PC-9 (cell line): ENCODE data around the gene NINJ2. TPM values are rescaled to one million over a fixed set of nuclear protein-coding genes. Genes with fewer than 3 reads are reported as not detected.

Experiments used
- BruUV-seq: library from RNA; stranded (reverse); fragments of 400-500 nt; replicated peaks from 2 replicates; lab custom pipeline; 2021; lab: Mats Ljungman, UMichigan
- CTCF ChIA-PET: fragments of 300-600 bp; sonication (Branson Sonifier 250); formaldehyde crosslinking; loops from one replicate; lab custom pipeline; 2022; ENCODE audit warnings: antibody characterized with exemption; lab: Charles Lee
- POLR2A ChIA-PET: fragments of 300-600 bp; sonication (Branson Sonifier 250); formaldehyde crosslinking; loops from one replicate; lab custom pipeline; 2022; ENCODE audit warnings: antibody characterized with exemption; ENCODE audit not compliant: unreplicated experiment; lab: Charles Lee
- DNase-seq, 2 experiments: peaks; one replicate each; pipeline versions ENCODE4 v3.0.0 to v3.0.0-alpha.2; 2015 to 2022; ENCODE audit warnings: mixed read lengths in 1 of 2
- H2AFZ ChIP-seq: fragments of 200-600 bp; sonication (generic); 2 replicates; pipeline ENCODE4 v1.8.1; 2017; ENCODE audit warnings: antibody characterized with exemption
- H3F3A ChIP-seq: fragments of 200-600 bp; sonication (generic); 2 replicates; pipeline ENCODE4 v1.8.1; 2017; ENCODE audit warnings: antibody characterized with exemption, mild to moderate bottlenecking, low read depth; ENCODE audit not compliant: insufficient read depth
- H3K27ac ChIP-seq: fragments of 200-600 bp; sonication (generic); 2 replicates; pipeline ENCODE4 v1.6.1; 2016; ENCODE audit warnings: mixed run types
- H3K27me3 ChIP-seq: fragments of 200-600 bp; sonication (generic); 2 replicates; pipeline ENCODE4 v1.6.1; 2016; ENCODE audit warnings: low read depth, mixed run types; ENCODE audit not compliant: insufficient read depth
- H3K36me3 ChIP-seq: fragments of 200-600 bp; sonication (generic); 2 replicates; pipeline ENCODE4 v1.6.1; 2016; ENCODE audit warnings: low read depth, mixed run types
- H3K4me1 ChIP-seq: fragments of 200-600 bp; sonication (generic); replicated peaks from 2 replicates; pipeline ENCODE4 v1.6.1; 2016; ENCODE audit warnings: mixed run types; ENCODE audit not compliant: insufficient read depth
- H3K4me2 ChIP-seq: fragments of 200-600 bp; sonication (generic); 2 replicates; pipeline ENCODE4 v1.6.1; 2017; ENCODE audit warnings: mixed run types
- H3K4me3 ChIP-seq: fragments of 200-600 bp; sonication (generic); 2 replicates; pipeline ENCODE4 v1.6.1; 2016; ENCODE audit warnings: mixed run types
- H3K79me2 ChIP-seq: fragments of 200-600 bp; sonication (generic); 2 replicates; pipeline ENCODE4 v1.6.1; 2017; ENCODE audit warnings: low read depth, mixed run types
- H3K9me2 ChIP-seq: fragments of 200-600 bp; sonication (generic); 2 replicates; pipeline ENCODE4 v1.8.1; 2017; ENCODE audit warnings: mild to moderate bottlenecking; ENCODE audit not compliant: insufficient read depth
- H3K9me3 ChIP-seq: fragments of 200-600 bp; sonication (generic); 2 replicates; pipeline ENCODE4 v1.8.1; 2016; ENCODE audit warnings: low read depth; ENCODE audit not compliant: insufficient read depth
- H4K20me1 ChIP-seq: fragments of 200-600 bp; sonication (generic); 2 replicates; pipeline ENCODE4 v1.8.1; 2017; ENCODE audit not compliant: insufficient read depth
- CTCF ChIP-seq: fragments of 200-600 bp; sonication (generic); conservative IDR thresholded peaks from 2 replicates; pipeline ENCODE4 v1.6.1; 2017; ENCODE audit warnings: mixed run types, antibody characterized with exemption, mild to moderate bottlenecking, moderate library complexity
- EZH2 ChIP-seq: fragments of 200-600 bp; sonication (generic); IDR thresholded peaks from 2 replicates; pipeline ENCODE4 v1.8.0; 2017; ENCODE audit warnings: antibody characterized with exemption, low read depth
- intact Hi-C: fragments of 100-400 bp; cut with micrococcal nuclease; formaldehyde crosslinking; loops from one replicate; pipeline ENCODE4 v1.10.0; 2022; ENCODE audit not compliant: unreplicated experiment
- total RNA-seq: library from RNA; stranded (reverse); gene quantifications from 2 replicates; pipeline ENCODE4 v1.2.3, GENCODE V29; 2021

NINJ2 gene
- total RNA-seq, 1 experiment from 2014 or later = 19.3 TPM

GRCh38 chr12:627863-628741, 35.1 kb downstream of the NINJ2 start:
- no peak overlapping the region for H3K4me3 ChIP-seq
- peak overlapping the region; percentile 39 for H3K4me2 ChIP-seq
- DNase-seq = peak; percentile 36 to 60
- no peaks in the 10 kb centered on the region for H3K27me3 ChIP-seq
- peaks cover 48% of the 10 kb centered on the region for H3K4me1 ChIP-seq
- H3K27ac ChIP-seq = no peak overlapping the region
- no TSS peak for BruUV-seq
- H3K9me3 ChIP-seq = no peaks in the 10 kb centered on the region
- peaks cover 31% of the 10 kb centered on the region for H3F3A ChIP-seq
- intact Hi-C loops = no loop called here
- no peaks in the 10 kb centered on the region for H3K9me2 ChIP-seq
- no peaks in the 10 kb centered on the region for H3K36me3 ChIP-seq
- H2AFZ ChIP-seq = peak overlapping the region; percentile 1; the same call in 1 of the 2 replicates
- no peaks in the 10 kb centered on the region for H3K79me2 ChIP-seq
- TF ChIP-seq EZH2 = no peak
- ChIA-PET POLR2A (interaction anchor here (0.7 kb wide), 1 partner anchor 77 kb away, joined by 5 read pairs; no protein-coding TSS in a partner anchor), CTCF (no interaction called here)
- H4K20me1 ChIP-seq = no peaks in the 10 kb centered on the region

GRCh38 chr12:627285-627684, 36.0 kb downstream of the NINJ2 start:
- Histone ChIP-seq H3K4me1 (peaks cover 39% of the 10 kb centered on the region), H3K9me3 (no peaks in the 10 kb centered on the region), H3K27me3 (no peaks in the 10 kb centered on the region), H2AFZ (no peak overlapping the region), H3K79me2 (no peaks in the 10 kb centered on the region), H3K36me3 (no peaks in the 10 kb centered on the region), H4K20me1 (no peaks in the 10 kb centered on the region), H3K27ac (no peak overlapping the region), H3K4me2 (no peak overlapping the region), H3K4me3 (no peak overlapping the region), H3F3A (peaks cover 26% of the 10 kb centered on the region), H3K9me2 (no peaks in the 10 kb centered on the region)
- no TSS peak for BruUV-seq
- intact Hi-C loops = no loop called here
- ChIA-PET POLR2A (interaction anchor here (0.6 kb wide), 1 partner anchor 149 kb away, joined by 4 read pairs; no protein-coding TSS in a partner anchor), CTCF (no interaction called here)
- TF ChIP-seq CTCF = no peak
- DNase-seq = no peak

GRCh38 chr12:625998-626397, 37.2 kb downstream of the NINJ2 start:
- CTCF ChIA-PET = no interaction called here

More at GRCh38 chr12:625998-626397, 37.2 kb downstream of the NINJ2 start:
- Histone ChIP-seq H3K4me3 (no peak overlapping the region), H3K27ac (no peak overlapping the region), H2AFZ (no peak overlapping the region), H3K27me3 (no peaks in the 10 kb centered on the region), H3K4me2 (no peak overlapping the region), H4K20me1 (no peaks in the 10 kb centered on the region), H3K9me3 (no peaks in the 10 kb centered on the region), H3K36me3 (no peaks in the 10 kb centered on the region), H3K79me2 (no peaks in the 10 kb centered on the region), H3F3A (peaks cover 14% of the 10 kb centered on the region), H3K4me1 (peaks cover 27% of the 10 kb centered on the region), H3K9me2 (no peaks in the 10 kb centered on the region)
- DNase-seq = no peak
- TF ChIP-seq EZH2 (no peak), CTCF (no peak)
- intact Hi-C loops = no loop called here
- POLR2A ChIA-PET = no interaction called here
- no TSS peak for BruUV-seq
